IMR-90 (cell line): ENCODE measurements around the gene C11orf21. TPM values are rescaled to one million over a fixed set of nuclear protein-coding genes. Genes with fewer than 3 reads are reported as not detected.

Experiments used
- ATAC-seq: fragments of 200-7000 bp; cut with Tn5 transposase; 2 replicates; pipeline ENCODE4 v1.9.1; 2020; ENCODE audit warnings: low read depth, mild to moderate bottlenecking, moderate library complexity
- BruUV-seq: library from RNA; stranded (reverse); fragments of 400-500 nt; replicated peaks from 2 replicates; lab custom pipeline; 2021; lab: Mats Ljungman, UMichigan
- CTCF ChIA-PET: fragments of 300-600 bp; formaldehyde crosslinking; extraction: SDS; loops from one replicate; lab custom pipeline; 2021; ENCODE audit warnings: antibody characterized with exemption; lab: Yijun Ruan, JAX
- POLR2A ChIA-PET: fragments of 300-600 bp; sonication (Branson Sonifier 250); formaldehyde crosslinking; loops from one replicate; lab custom pipeline; 2022; ENCODE audit warnings: antibody characterized with exemption; ENCODE audit not compliant: unreplicated experiment; lab: Charles Lee
- DNase-seq: peaks from one replicate; pipeline ENCODE4 v3.0.0; 2013
- H2AFZ ChIP-seq: replicated peaks from 2 replicates; pipeline ENCODE3; 2013; ENCODE audit warnings: low read length, mild to moderate bottlenecking; ENCODE audit not compliant: poor library complexity
- H2AK5ac ChIP-seq: 2 replicates; pipeline ENCODE4 v1.6.1; 2013; ENCODE audit warnings: low read depth, low read length, inconsistent platforms
- H2AK9ac ChIP-seq: replicated peaks from 2 replicates; pipeline ENCODE3; 2013; ENCODE audit warnings: mild to moderate bottlenecking, low read depth, low read length, moderate library complexity; ENCODE audit not compliant: poor library complexity
- H2BK120ac ChIP-seq: 2 replicates; pipeline ENCODE4 v1.6.1; 2013; ENCODE audit warnings: low read depth, low read length, inconsistent platforms
- H2BK15ac ChIP-seq: 3 replicates; pipeline ENCODE4 v1.6.1; 2013; ENCODE audit warnings: low read depth, low read length, inconsistent platforms
- H2BK20ac ChIP-seq: 2 replicates; pipeline ENCODE4 v1.6.1; 2013; ENCODE audit warnings: low read depth, mild to moderate bottlenecking, inconsistent platforms, low read length, moderate library complexity
- H2BK5ac ChIP-seq: 2 replicates; pipeline ENCODE4 v1.6.1; 2013; ENCODE audit warnings: mild to moderate bottlenecking, low read depth, low read length, inconsistent platforms; ENCODE audit not compliant: poor library complexity, severe bottlenecking
- H3K14ac ChIP-seq: replicated peaks from 2 replicates; pipeline ENCODE4 v1.6.1; 2013; ENCODE audit warnings: low read depth, low read length, inconsistent platforms
- H3K18ac ChIP-seq: 2 replicates; pipeline ENCODE4 v1.6.1; 2013; ENCODE audit warnings: low read depth, low read length, control low read depth
- H3K23ac ChIP-seq: 2 replicates; pipeline ENCODE4 v1.6.1; 2013; ENCODE audit warnings: low read depth, low read length, inconsistent platforms
- H3K27ac ChIP-seq: 2 replicates; pipeline ENCODE4 v1.5.1; 2013; ENCODE audit warnings: mild to moderate bottlenecking, control low read depth, low read length; ENCODE audit not compliant: insufficient read depth
- H3K27me3 ChIP-seq: 2 replicates; pipeline ENCODE4 v1.6.1; 2013; ENCODE audit warnings: low read length; ENCODE audit not compliant: control insufficient read depth, insufficient read depth
- H3K36me3 ChIP-seq: 2 replicates; pipeline ENCODE4 v1.6.1; 2013; ENCODE audit warnings: low read length, mixed read lengths; ENCODE audit not compliant: control insufficient read depth, insufficient read depth
- H3K4ac ChIP-seq: 2 replicates; pipeline ENCODE4 v1.6.1; 2013; ENCODE audit warnings: low read depth, low read length, inconsistent platforms
- H3K4me1 ChIP-seq: 2 replicates; pipeline ENCODE4 v1.6.1; 2013; ENCODE audit warnings: low read length, mixed read lengths; ENCODE audit not compliant: control insufficient read depth, insufficient read depth
- H3K4me2 ChIP-seq: 2 replicates; pipeline ENCODE4 v1.6.1; 2013; ENCODE audit warnings: low read depth, mild to moderate bottlenecking, control low read depth, low read length, moderate library complexity
- H3K4me3 ChIP-seq: 2 replicates; pipeline ENCODE4 v1.5.1; 2013; ENCODE audit warnings: low read depth, mild to moderate bottlenecking, control low read depth, low read length, moderate library complexity; ENCODE audit not compliant: insufficient read depth
- H3K56ac ChIP-seq: 2 replicates; pipeline ENCODE4 v1.6.1; 2013; ENCODE audit warnings: low read length, inconsistent platforms; ENCODE audit not compliant: insufficient read depth; ENCODE audit errors: extremely low read depth
- H3K79me1 ChIP-seq, 2 experiments: 2 replicates each; pipeline ENCODE4 v1.6.1; 2013; ENCODE audit warnings: low read length in 2 of 2, inconsistent platforms in 1 of 2, low read depth in 1 of 2
- H3K9ac ChIP-seq: 2 replicates; pipeline ENCODE4 v1.6.1; 2013; ENCODE audit warnings: low read depth, low read length, control low read depth
- H3K9me1 ChIP-seq: 2 replicates; pipeline ENCODE4 v1.6.1; 2013; ENCODE audit warnings: low read length, inconsistent platforms; ENCODE audit not compliant: insufficient read depth
- H3K9me3 ChIP-seq: 2 replicates; pipeline ENCODE4 v1.6.1; 2013; ENCODE audit warnings: low read length; ENCODE audit not compliant: control insufficient read depth, insufficient read depth
- H4K20me1 ChIP-seq: 2 replicates; pipeline ENCODE4 v1.6.1; 2013; ENCODE audit warnings: low read length, inconsistent platforms; ENCODE audit not compliant: insufficient read depth
- H4K5ac ChIP-seq: 2 replicates; pipeline ENCODE4 v1.6.1; 2013; ENCODE audit warnings: mild to moderate bottlenecking, low read depth, low read length, control low read depth
- H4K8ac ChIP-seq, 2 experiments: 2 replicates each; pipeline ENCODE4 v1.6.1; 2013; ENCODE audit warnings: low read depth in 2 of 2, low read length in 2 of 2, control low read depth in 1 of 2, inconsistent platforms in 1 of 2
- H4K91ac ChIP-seq: 2 replicates; pipeline ENCODE4 v1.6.1; 2013; ENCODE audit warnings: low read depth, low read length, inconsistent platforms; ENCODE audit not compliant: insufficient read depth
- BHLHE40 ChIP-seq: fragments of 150-350 bp; IDR thresholded peaks from 2 replicates; pipeline ENCODE4 v1.6.1; 2016; ENCODE audit warnings: mild to moderate bottlenecking, low read depth, low read length
- CEBPB ChIP-seq: IDR thresholded peaks from 2 replicates; pipeline ENCODE4 v1.6.1; 2012; ENCODE audit warnings: low read depth, low read length, improper control_type of control experiment
- CHD1 ChIP-seq: IDR thresholded peaks from 2 replicates; pipeline ENCODE4 v1.6.1; 2012; ENCODE audit warnings: low read depth, low read length, improper control_type of control experiment
- CTCF ChIP-seq: conservative IDR thresholded peaks from 2 replicates; pipeline ENCODE4 v1.5.1; 2012; ENCODE audit warnings: mild to moderate bottlenecking, low read depth, low read length, improper control_type of control experiment
- ELK1 ChIP-seq: fragments of 150-350 bp; IDR thresholded peaks from 2 replicates; pipeline ENCODE4 v1.6.1; 2016; ENCODE audit warnings: low read depth, mild to moderate bottlenecking, low read length, moderate library complexity, borderline replicate concordance
- FOS ChIP-seq: fragments of 150-350 bp; IDR thresholded peaks from 2 replicates; pipeline ENCODE4 v1.6.1; 2016; ENCODE audit warnings: low read depth, low read length
- MAFK ChIP-seq: IDR thresholded peaks from 2 replicates; pipeline ENCODE4 v1.6.1; 2012; ENCODE audit warnings: low read depth, low read length, improper control_type of control experiment
- MAZ ChIP-seq: IDR thresholded peaks from 2 replicates; pipeline ENCODE4 v1.6.1; 2012; ENCODE audit warnings: low read depth, mild to moderate bottlenecking, low read length, improper control_type of control experiment, moderate library complexity, borderline replicate concordance
- MXI1 ChIP-seq: IDR thresholded peaks from 2 replicates; pipeline ENCODE4 v1.6.1; 2012; ENCODE audit warnings: low read depth, mild to moderate bottlenecking, low read length, moderate library complexity, borderline replicate concordance
- NFE2L2 ChIP-seq: fragments of 150-350 bp; IDR thresholded peaks from 2 replicates; pipeline ENCODE4 v1.6.1; 2016; ENCODE audit warnings: low read depth, mild to moderate bottlenecking, low read length
- POLR2A ChIP-seq: IDR thresholded peaks from 2 replicates; pipeline ENCODE4 v1.6.1; 2012; ENCODE audit warnings: mild to moderate bottlenecking, low read depth, low read length
- RAD21 ChIP-seq: IDR thresholded peaks from 2 replicates; pipeline ENCODE4 v1.6.1; 2012; ENCODE audit warnings: low read length, improper control_type of control experiment
- RCOR1 ChIP-seq: IDR thresholded peaks from 2 replicates; pipeline ENCODE4 v1.6.1; 2012; ENCODE audit warnings: mild to moderate bottlenecking, low read length, improper control_type of control experiment; ENCODE audit not compliant: insufficient replicate concordance
- RFX5 ChIP-seq: IDR thresholded peaks from 2 replicates; pipeline ENCODE4 v1.8.0; 2012; ENCODE audit warnings: low read depth, mild to moderate bottlenecking, low read length, moderate library complexity
- SMC3 ChIP-seq: fragments of 150-350 bp; IDR thresholded peaks from 2 replicates; pipeline ENCODE4 v1.6.1; 2016; ENCODE audit warnings: low read depth, mild to moderate bottlenecking, antibody characterized with exemption, low read length, moderate library complexity
- WGBS, 2 experiments: methylation state at CpG; one replicate each; pipeline versions ENCODE4 v1.1.5 to v1.1.7; 2013; ENCODE audit warnings: missing lambda C conversion rate in 2 of 2; ENCODE audit not compliant: insufficient read length in 1 of 2; ENCODE audit errors: extremely low coverage in 2 of 2; 5-methylcytosine and 5-hydroxymethylcytosine counted together
- dilution Hi-C: fragments of 300-500 bp; cut with HindIII; formaldehyde crosslinking; loops from one replicate; pipeline ENCODE4 v1.14.3; 2018; ENCODE audit warnings: low sequenced_read_pairs; ENCODE audit not compliant: unreplicated experiment
- in situ Hi-C: fragments of 300-500 bp; cut with MboI; formaldehyde crosslinking; loops from 3 replicates; pipeline ENCODE4 v1.14.3; 2019; ENCODE audit warnings: low sequenced_read_pairs, inconsistent platforms, mixed read lengths
- intact Hi-C: fragments of 100-400 bp; cut with micrococcal nuclease; formaldehyde crosslinking; loops from 2 replicates; pipeline ENCODE4 v1.10.0; 2022
- polyA plus RNA-seq, 3 experiments: library from polyadenylated mRNA; depleted of rRNA; stranded (reverse); fragments of >200 nt; gene quantifications; 2 replicates each; pipeline ENCODE4 v1.2.3, GENCODE V29; 2012; ENCODE audit warnings: low replicate concordance in 1 of 3
- total RNA-seq: library from RNA; depleted of rRNA; stranded (reverse); fragments of >200 nt; gene quantifications from 2 replicates; pipeline ENCODE4 v1.2.3, GENCODE V29; 2012
- TF ChIP-seq, protein P1 (sequence below): fragments of 150-350 bp; IDR thresholded peaks from 2 replicates; pipeline ENCODE4 v1.6.1; 2017; ENCODE audit warnings: mild to moderate bottlenecking, antibody characterized with exemption, low read length, low read depth

C11orf21 gene
- total and polyA plus RNA-seq, 2 of the 4 experiments (the other 2 are of a cell fraction): not detected

DNA sequence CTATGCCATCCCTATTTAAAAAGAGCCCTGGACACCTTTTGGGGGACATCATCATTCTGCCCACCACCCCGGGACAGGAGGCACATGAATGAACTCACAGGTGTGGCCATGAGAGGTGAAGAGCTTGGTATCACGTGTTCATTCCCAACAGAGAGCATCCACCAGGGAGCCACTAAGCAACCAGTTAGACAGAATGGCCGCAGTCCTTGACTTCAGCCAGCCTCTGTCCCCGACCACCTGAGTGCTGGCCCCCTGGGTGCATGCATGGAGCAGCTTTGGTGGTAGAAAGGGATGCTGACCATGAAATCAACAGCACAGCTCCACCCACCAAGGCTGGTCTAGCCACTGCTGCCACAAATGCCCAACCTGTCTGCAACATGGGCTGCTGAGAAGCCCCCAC is 44.3 kb upstream of the C11orf21 start:
- Histone ChIP-seq H3K4me2 (no peak overlapping the region), H3K27me3 (peaks cover 3% of the 10 kb centered on the region; the same call in 1 of the 2 replicates), H3K4ac (no peak overlapping the region), H4K8ac (no peak overlapping the region), H2BK15ac (no peak overlapping the region), H3K36me3 (no peaks in the 10 kb centered on the region), H3K4me1 (no peaks in the 10 kb centered on the region), H2AK9ac (no peak overlapping the region), H4K5ac (no peak overlapping the region), H3K79me1 (no peaks in the 10 kb centered on the region), H3K27ac (no peak overlapping the region), H2BK20ac (no peak overlapping the region), H3K4me3 (no peak overlapping the region), H3K23ac (no peak overlapping the region), H4K20me1 (no peaks in the 10 kb centered on the region), H3K9me1 (no peaks in the 10 kb centered on the region), H4K91ac (no peak overlapping the region), H2BK120ac (no peak overlapping the region), H2BK5ac (no peak overlapping the region), H3K56ac (no peak overlapping the region), H2AFZ (no peak overlapping the region), H3K18ac (no peak overlapping the region), H2AK5ac (no peak overlapping the region), H3K9ac (no peak overlapping the region), H3K14ac (no peak overlapping the region), H3K9me3 (peaks cover 17% of the 10 kb centered on the region)
- DNase-seq (no peak), ATAC-seq (no peak)
- TF ChIP-seq SMC3: no peak
- TF ChIP-seq MAZ: no peak
- no peak for TF ChIP-seq FOS
- TF ChIP-seq MXI1: no peak
- no peak for TF ChIP-seq NFE2L2
- no peak for TF ChIP-seq RCOR1
- no peak for TF ChIP-seq MAFK
- no peak for TF ChIP-seq POLR2A
- TF ChIP-seq ELK1: no peak
- TF ChIP-seq RAD21: no peak
- no peak for TF ChIP-seq CHD1
- no peak for TF ChIP-seq RFX5
- no peak for TF ChIP-seq CTCF
- no peak for TF ChIP-seq BHLHE40
- TF ChIP-seq CEBPB: no peak
- TF ChIP-seq, protein P1, sequence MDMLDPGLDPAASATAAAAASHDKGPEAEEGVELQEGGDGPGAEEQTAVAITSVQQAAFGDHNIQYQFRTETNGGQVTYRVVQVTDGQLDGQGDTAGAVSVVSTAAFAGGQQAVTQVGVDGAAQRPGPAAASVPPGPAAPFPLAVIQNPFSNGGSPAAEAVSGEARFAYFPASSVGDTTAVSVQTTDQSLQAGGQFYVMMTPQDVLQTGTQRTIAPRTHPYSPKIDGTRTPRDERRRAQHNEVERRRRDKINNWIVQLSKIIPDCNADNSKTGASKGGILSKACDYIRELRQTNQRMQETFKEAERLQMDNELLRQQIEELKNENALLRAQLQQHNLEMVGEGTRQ: no peak
- WGBS, 2 experiments: 83% methylated on average over 1 of the region's 4 CpGs; no CpG with 5 or more reads in 1 of the 2 experiments
- POLR2A ChIA-PET: no interaction called here
- intact Hi-C loops: no loop called here
- no TSS peak for BruUV-seq
- in situ Hi-C loops: no loop called here
- CTCF ChIA-PET: no interaction called here
- dilution Hi-C loops: no loop called here
